ENCODE data around the gene AKAP14.
A peak's percentile ranks its signal among the peaks of the same experiment; 100 is the strongest.
"Not testable (repeated sequence)": the region's sequence is repeated elsewhere in the genome, so short reads cannot be mapped to it uniquely, and the experiment has no call there.

AKAP14 gene

DNA sequence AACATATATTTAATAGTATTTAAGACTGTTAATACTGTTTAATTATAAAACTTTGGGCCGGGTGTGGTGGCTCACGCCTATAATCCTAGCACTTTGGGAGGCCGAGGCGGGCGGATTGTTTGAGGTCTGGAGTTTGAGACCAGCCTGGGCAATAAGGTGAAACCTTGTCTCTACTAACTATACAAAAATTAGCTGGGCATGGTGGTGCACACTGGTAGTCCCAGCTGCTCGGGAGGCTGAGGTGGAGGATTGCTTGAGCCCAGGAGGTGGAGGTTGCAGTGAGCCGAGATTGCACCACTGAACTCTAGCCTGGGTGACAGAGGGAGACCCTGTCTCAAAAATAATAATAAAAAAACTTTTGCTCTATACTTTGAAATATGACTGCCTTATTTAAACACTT lies 26.7 kb downstream of the AKAP14 start:
- DNase-seq (ENCODE audit: low read depth), result not testable (repeated sequence)

DNA sequence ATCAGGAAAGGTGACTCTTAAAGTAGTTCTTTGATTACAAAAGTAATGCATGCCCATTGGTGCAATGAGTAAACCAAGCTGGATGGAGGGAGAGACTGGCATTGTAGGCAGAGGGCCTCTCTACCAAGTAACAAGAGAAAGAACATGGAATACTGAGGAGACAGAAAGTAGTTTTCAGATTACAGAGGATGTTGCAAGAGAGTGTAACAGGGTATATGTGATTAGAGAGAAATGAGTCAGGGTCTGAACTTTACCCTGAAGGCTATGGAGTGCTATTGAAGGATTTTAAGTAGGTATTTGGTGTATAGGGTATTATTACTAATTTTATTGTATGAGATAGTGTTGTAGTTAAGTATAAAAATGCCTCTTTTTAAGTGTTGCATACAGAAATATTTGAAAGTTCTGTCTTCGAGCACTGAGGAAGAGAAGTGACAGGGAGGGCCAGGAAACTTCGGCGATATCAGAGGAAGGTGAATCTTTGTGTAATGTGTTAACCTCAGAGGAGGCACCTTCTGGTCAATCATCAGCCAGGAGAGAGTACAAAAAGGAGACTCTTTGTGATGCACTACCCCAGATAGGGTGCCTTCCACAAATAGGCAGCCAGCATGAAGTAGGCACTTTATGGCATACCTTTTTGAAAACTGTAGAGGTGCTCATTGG lies 39.7 kb downstream of the AKAP14 start:
- no peak for DNase-seq (ENCODE audit: low read depth)

DNA sequence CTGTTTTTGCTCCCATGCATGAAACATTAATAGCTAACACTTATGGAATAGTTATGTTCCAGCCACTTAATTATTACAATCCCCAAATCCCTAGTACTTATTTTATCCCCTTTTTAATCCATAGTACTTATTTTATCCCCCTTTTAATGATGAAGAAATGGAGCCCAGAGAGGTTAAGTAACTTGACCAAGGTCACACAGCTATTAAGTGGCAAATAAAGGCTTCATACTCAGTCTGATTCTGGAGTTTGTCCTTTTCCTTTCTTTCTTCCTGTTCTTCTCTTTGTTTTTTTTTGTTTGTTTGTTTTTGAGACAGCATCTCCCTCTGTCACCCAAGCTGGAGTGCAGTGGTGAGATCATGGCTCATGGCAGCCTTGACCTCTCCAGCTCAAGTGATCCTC lies 45.6 kb downstream of the AKAP14 start:
- no peak for DNase-seq (ENCODE audit: low read depth)

DNA sequence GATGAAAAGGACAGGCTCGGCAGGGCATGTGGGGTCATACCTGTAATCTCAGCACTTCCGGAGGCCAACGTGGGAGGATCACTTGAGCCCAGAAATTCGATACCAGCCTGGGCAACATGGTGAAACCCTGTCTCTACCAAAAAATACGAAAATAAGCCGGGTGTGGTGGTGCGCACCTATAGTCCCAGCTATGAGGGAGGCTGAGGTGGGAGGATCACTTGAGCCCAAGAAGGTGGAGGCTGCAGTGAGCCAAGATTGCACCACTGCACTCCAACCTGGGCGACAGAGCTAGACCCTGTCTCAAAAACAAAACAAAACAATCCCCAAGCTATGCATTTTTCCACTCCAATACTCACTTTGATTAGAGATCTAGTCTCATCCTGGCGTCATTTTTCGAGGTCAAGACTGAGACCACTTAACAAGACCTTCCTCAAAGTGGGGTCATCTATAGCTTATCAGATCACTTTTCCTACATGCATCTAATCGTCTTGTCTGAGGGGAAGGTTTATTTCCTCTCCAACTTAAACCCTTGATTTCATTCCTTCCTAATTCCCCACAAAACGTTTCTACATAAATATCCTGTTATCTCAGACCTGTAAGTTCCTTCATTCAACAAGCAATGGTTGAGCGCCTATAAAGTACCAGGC lies 46.6 kb downstream of the AKAP14 start:
- no peak for DNase-seq (ENCODE audit: low read depth)

DNA sequence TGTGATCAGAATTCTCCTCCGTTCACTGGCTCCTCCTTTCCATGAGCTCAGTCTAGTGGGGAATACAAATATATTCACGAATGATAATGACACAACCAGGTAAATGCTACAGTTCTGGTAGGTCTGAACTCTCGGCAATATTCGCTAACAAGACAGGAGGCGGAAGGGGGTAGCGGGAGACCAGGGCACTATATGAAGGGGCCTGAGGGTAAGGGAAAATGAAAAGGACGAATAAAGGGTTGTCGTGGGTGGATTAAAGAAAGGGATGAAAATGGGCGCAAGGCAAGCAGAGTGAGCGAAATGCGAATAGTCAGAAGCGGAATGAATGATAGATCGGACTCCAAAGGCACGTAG lies 47.1 kb downstream of the AKAP14 start:
- no peak for DNase-seq (ENCODE audit: low read depth)

DNA sequence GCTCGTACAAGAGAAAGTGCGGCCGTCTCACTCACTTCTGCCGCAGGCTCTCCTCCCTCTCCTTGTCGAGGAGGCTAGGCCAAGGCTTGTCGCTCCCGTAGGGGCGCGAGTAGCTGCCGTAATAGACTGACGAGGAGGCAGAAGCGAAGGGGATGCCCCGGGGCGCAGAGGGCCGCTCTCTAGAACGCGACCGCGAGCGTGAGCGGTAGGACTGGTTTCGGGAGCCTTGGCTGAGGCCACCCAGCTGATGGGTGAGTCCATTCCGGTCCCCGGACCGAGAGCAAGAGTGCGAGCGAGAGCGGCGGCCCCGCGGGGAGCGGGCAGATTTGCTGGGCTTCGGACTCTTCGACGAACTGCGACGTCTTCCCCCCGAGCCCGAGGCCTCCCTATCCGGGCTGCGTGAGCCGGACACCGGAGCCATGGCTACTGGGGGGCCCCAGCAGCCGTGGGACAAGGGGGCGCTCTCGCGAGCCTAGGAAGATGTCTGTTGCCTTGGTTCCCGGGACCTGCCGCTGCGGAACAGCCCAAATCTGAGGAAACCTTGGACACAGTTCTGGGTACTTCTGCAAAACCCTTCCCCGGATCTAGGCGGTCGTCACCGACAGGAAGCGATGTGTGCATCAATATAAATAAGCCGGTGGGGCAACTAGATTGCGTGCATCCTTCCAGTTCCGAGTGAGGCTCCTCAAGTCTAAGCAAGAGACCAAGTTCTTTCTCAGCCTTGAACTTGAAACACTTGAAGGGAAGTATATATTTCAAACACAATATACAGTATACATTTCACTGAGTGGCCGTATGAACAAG lies 47.7 kb downstream of the AKAP14 start, which contains the start of gene NKAP:
NKAP (minus strand) TSS at position 567 of the 804 bp plus-strand sequence; CDS start at position 421, 146 bp downstream.
- DNase-seq (ENCODE audit: low read depth), result peak; percentile 84

DNA sequence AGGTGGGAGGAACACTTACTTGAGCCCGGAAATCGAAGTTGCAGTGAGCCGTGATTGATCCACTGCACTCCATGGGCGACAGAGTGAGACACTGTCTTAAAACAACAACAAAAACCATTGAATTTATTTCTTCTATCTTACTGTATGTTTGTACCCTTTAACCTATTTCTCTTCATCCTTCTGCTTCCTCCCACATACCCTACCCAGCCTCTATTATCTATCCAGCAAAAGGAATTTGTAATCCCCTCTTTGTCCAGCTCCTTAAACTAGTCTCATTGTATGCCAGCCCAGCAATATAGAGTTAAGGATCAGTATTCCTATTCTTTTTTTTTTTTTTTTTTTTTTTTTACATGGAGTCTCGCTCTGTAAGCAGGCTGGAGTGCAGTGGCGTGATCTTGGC lies 49.8 kb downstream of the AKAP14 start:
- no peak for DNase-seq (ENCODE audit: low read depth)

DNA sequence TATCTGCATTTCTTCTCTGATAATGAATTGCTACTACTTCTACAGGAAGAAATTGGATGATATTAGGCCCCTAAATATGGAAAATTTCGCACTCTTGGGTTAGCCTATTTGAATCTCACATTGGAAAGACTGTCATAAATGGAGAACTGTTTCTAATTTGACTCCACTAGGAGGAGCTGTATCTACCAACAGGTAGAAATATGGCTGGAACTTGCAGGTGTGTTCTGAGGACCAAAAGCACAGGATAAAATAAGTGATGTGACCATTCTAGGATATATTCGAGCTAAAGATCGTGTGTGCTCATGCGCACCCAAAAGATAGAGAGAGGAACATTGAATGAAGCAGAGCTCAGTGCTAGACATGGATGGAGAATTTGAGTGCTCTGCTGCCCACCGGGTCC lies 52.7 kb downstream of the AKAP14 start:
- DNase-seq (ENCODE audit: low read depth), result no peak

DNA sequence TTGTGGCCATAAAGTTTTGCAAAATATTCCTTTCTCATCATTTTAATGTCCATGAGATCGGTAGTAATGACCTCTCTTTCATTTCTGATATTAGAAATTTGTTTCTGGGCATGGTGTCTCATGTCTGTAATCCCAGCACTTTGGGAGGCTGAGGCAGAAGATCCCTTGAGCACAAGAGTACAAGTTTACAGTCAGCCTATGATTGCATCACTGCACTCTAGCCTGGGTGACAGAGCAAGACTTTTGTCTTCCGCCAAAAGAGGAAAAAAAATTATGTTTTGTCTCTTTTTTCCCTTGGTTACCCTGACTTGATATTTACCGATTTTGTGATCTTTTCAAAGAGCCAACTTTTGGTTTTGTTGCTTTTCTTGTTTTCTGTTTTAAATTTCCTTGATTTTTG lies 58.7 kb downstream of the AKAP14 start:
- DNase-seq (ENCODE audit: low read depth), result no peak

DNA sequence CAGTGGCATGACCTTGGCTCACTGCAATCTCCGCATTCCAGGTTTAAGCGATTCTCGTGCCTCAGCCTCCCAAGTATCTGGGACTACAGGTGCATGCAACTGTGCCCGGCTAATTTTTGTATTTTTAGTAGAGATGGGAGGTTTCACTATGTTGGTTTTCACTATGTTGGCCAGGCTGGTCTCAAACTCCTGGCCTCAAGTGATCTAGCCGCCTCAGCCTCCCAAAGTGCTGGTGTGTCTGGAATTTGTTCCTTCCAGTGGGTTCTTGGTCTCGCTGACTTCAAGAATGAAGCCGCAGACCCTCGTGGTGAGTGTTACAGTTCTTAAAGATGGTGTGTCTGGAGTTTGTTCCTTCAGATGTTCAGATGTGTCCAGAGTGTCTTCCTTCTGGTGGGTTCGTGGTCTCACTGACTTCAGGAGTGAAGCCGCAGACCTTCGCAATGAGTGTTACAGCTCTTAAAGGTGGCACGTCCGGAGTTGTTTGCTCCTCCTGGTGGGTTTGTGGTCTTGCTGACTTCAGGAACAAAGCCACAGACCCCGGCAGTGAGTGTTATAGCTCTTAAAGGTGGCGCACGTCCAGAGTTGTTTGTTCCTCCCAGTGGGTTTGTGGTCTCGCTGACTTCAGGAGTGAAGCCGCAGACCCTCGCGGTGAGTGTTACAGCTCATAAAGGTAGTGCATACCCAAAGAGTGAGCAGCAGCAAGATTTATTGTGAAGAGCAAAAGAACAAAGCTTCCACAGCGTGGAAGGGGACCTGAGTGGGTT lies 60.3 kb downstream of the AKAP14 start:
- DNase-seq (ENCODE audit: low read depth), result not testable (repeated sequence)

DNA sequence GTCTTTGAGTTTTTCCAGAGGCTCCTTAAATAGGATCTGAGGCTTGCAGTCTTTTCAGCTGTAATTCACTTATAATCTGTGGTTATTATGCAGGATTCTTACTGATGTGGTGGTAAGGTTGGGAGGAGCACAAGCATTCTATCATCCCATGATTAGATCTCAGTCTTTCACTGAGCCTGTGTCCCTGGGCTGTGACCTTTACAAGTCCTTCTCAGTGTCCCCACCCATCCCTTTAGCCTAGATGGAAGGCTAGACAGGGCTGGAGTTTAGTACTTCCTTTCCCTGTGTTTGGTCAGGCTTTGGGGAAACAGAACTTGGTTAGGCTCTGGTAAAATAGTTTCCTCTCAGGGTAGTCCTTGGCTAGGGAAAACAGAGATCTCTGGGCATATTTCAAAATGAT lies 64.9 kb downstream of the AKAP14 start:
- DNase-seq (ENCODE audit: low read depth), result no peak

DNA sequence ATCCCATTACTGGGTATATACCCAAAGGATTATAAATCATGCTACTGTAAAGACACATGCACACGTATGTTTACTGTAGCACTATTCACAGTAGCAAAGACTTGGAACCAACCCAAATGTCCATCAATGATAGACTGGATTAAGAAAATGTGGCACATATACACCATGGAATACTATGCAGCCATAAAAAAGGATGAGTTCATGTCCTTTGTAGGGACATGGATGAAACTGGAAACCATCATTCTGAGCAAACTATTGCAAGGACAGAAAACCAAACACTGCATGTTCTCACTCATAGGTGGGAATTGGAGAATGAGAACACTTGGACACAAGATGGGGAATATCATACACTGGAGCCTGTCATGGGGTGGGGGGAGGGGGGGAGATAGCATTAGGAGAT lies 71.1 kb downstream of the AKAP14 start:
- not testable (repeated sequence) for DNase-seq (ENCODE audit: low read depth)
